ENCODE measurements around the gene LRBA.
A peak's percentile ranks its signal among the peaks of the same experiment; 100 is the strongest.
"Not testable (repeated sequence)": the region's sequence is repeated elsewhere in the genome, so short reads cannot be mapped to it uniquely, and the experiment has no call there.

The LRBA gene

DNA sequence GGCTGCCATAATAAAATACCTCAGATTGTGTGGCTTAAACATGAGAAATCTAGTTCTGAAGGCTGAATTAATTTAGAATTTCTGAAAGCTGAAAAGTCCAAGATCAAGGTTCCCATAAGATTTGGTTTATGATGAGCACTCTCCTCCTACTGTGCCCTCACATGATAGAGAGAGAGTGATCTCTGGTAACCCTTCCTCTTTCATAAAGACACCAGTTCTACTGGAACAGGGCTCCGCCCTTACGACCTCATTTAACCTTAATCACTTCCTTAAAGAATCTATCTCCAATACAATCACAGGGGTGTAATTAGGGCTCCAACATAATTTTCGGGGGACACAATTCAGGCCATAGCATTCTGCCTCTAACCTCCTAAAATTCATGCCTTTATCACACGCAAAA is 627.1 kb downstream of the LRBA start:
- no peak for DNase-seq

- DNase-seq: not testable (repeated sequence)
Measured at GRCh38 chr4:150386415-150386814, 628.7 kb downstream of the LRBA start.

- DNase-seq: no peak
Measured at GRCh38 chr4:150385606-150386005, 629.5 kb downstream of the LRBA start.

DNA sequence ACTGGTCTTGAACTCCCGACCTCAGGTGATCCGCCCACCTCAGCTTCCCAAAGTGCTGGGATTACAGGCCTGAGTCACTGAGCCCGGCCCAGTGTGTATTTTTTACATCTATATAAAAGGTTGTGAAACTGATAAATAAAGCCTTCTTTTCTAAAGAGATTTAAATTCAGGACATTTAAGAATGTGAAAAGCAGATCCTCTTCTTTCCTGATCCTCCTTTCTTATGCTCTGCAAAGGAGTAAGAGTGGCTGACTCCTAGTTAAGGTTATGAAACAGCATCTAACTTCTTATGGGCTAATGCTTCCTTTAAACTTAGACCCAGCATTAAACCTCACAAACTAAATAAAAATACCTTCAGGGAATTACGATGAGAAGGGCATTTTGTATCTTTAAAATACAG is 630.8 kb downstream of the LRBA start:
- no peak for DNase-seq

- no peak for DNase-seq
Measured at GRCh38 chr4:150382028-150382427, 633.1 kb downstream of the LRBA start.

GRCh38 chr4:150381609-150382008 is 633.5 kb downstream of the LRBA start:
- DNase-seq: no peak

DNA sequence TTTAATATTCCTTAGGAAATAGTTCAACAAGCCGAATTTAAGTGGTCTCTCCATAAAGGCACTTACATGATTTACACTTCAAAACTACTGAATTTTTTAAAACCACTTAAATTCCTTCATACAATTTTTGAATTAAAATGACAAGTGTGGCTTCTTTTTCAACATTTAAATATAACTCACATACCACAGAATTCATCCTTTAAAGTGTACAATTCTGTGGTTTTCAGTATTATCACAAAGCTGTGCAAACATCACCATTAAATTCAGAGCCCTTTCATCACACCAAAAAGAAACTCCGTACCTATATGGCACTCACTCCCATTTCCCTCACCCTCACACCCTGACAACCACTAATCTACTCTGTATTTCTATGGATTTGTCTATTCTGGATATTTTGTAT is 634.0 kb downstream of the LRBA start:
- DNase-seq: no peak

- no peak for DNase-seq
Measured at GRCh38 chr4:150379454-150379853, 635.6 kb downstream of the LRBA start.

- no peak for DNase-seq
Measured at GRCh38 chr4:150375025-150375424, 640.1 kb downstream of the LRBA start.

DNA sequence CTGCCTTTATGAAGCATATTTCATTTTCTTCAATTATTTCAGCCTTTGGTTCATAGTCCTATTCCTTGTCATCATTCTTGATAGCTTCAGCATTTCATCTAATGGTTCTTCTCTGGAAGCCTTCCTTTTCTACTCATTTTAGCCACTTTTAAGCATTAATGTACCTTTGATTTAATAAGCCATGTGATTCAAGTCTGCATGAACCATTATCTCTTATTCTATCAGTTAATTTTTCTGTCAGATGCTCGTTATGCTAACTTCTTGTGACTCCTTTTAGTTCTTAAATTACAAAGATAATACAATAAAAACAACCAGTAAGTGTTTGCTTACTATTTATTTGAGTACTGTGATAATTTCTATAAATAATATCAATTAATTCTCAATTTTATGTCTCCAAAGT is 643.2 kb downstream of the LRBA start:
- DNase-seq: no peak

DNA sequence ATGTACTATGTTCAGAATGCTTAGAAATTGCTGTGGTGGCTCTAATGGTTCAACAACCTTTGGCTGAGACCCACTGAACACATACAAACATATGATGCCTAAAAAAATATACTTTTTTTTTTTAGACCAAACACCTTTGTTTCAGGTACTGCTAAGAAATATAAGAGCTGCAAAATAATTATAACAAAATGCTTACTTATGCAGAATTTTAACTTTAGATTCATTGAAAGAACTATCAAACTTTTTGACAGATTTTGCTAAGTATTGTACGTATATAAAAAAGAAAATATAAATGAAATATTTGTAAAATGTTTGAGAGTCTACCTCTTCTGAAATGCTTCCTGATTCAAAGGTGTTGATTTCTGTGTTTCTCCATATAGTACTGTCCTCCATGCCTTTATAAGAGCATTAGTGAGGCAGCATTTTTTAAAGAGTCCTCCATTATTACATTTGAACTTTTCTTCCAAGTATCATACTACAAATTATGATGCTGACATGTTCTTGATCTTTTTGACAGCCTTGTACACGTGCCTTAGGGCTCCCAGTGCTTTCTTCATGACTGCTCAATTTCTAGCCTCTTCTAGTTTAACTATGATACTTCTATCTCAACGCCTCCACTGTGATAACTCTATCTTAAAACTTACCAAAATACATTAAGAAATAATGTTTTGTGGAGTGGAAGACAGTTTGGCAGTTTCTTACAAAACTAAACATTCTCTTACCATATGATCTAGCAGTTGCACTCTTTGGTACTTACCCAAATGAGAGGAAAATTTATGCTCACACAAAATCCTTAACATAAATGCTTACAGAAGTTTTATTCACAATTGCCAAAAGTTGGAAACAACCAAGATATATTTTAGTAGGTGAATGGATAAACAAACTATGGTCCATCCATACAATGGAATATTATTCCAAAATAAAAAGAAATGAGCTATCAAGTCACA is 645.4 kb downstream of the LRBA start:
- no peak for DNase-seq

- no peak for DNase-seq
Measured at GRCh38 chr4:150368667-150369066, 646.4 kb downstream of the LRBA start.

- DNase-seq: no peak
Measured at GRCh38 chr4:150367326-150367725, 647.8 kb downstream of the LRBA start.

- DNase-seq: no peak
Measured at GRCh38 chr4:150366487-150366999, 648.5 kb downstream of the LRBA start.

DNA sequence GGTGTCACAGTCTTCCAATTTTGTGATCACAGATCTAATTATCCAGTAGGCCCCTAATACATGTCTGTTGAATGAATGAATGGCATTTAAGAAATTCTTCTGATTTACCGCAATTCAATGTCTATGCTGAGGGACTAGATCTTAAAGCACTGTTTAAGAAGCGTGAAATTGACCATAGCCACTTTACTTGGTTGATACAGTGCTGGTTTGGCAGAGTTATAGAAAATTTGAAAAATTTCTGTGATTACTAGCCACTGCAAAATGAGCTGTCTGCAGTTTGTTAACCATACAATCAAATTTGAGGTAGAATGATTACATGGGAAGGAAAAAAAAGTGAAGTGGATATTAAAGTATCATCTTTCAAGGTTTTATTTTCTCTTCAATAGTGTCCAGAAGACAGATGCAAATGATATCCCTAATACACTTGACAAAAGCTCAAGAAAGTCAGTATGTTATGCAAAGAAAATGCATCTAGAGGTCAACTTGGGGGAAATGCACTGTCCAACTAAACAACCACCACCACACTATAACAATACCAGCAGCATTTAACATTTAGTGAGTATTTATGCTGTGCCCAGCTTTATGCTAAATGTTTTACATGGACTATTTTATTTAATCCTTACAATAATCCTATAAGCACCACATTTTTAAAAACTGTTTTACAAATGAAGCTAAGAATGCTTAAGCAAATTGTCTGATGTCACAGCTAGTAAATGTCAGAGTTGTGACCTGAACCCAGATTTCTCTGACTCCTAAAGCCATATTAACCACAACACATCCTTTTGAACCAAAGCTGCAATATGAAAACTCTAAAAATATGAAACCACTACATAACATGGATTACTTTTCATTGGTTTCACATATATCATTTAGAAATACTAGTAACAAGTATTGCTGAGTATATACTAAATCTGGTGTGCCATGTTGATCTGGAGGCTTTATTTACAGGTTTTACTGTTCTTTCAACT is 651.1 kb downstream of the LRBA start:
- peak; percentile 17 for DNase-seq

DNA sequence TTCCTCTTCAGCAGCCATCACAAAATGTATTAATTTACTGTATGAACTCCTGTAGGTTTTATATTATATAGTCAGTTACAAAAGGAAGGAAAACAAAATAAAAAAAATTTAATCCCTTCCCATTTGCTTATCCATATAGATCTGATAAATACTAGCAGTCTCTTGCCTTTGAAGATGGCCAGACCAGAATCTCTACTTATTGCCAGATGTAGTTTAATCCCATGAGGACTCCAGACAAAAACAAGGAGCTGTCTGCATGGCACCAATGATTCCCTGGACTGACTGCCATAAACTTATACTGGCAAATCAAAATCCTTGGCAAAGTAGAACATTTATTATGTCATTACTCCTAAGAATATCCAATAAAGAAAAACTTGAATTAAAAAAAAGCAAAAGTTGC is 656.4 kb downstream of the LRBA start:
- DNase-seq: no peak

DNA sequence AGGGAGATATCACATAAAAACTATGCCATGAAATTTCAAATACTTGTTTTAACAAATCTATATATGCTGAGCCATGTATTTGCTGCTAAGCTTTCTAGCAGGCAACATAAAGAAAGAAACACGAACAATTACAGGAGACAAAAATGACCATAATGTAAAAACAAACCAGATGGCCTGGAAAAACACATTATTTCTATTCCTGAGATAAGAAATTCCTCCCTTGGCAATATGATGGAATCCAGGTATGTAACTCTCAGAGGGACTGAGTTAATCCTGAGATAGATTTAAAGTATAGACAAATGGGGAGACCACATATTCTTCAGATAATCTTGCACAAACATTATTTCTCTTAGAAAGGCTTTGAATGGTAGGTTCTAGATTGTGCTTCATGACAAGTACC is 657.3 kb downstream of the LRBA start:
- no peak for DNase-seq

- no peak for DNase-seq
Measured at GRCh38 chr4:150355858-150356455, 659.1 kb downstream of the LRBA start.

GRCh38 chr4:150355418-150355817 is 659.7 kb downstream of the LRBA start:
- no peak for DNase-seq

DNA sequence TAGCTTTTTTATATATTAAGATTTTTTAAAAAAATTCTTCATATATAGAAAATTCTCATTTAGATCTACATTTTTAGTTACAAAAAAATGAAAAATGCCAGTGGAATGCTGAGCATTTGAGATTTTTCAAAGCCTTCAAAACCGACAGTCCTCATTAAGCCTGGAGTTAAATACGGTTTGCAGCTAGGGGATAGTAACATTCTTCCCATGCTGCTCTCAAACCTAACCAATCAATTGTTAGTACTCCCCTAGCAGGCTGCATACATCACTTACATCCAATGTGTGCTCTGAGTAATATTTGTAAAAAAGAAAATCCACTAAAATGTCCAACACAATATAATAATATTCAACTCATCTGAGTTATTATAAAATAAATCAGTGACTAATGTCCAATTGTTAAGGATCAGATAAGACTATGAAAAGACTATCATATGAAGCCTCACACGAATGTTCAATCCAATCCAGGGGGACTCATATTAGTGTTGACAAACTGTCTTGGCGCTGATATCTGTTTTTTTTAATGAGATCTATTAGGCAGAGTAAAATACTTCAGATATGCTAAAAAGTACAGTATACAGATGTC is 660.8 kb downstream of the LRBA start:
- no peak for DNase-seq

- peak; percentile 4 for DNase-seq
Measured at GRCh38 chr4:150348079-150348478, 667.0 kb downstream of the LRBA start.

DNA sequence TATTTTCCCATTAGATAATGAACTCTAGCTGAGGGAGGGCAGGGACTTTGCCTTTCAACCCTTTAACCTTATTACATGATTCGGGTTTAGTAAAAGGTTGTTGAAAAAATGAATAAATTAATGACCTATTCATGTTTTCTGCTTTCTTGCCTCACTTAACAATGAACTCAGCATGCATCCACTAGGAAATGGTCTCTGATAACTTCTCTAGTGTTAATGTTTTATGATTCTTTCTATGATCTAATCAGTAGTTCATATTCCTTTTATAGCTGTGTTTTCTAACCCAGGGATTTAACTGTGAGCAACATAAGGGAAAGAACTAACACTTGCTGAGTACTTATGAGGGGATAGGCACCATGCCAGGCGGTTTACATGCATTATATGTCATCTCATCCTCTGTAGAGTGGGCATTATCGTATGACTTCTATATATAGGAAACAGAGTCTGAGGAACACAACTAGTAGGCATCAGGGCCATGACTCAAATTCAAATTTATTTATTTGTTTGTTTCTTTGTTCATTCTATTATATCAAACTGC is 669.8 kb downstream of the LRBA start:
- no peak for DNase-seq
